HL-60 (cell line): ENCODE measurements around the gene LARP4B.
A peak's percentile ranks its signal among the peaks of the same experiment; 100 is the strongest.

Experiments used
- DNase-seq, 2 experiments: peaks; one replicate each; pipeline ENCODE4 v3.0.0-alpha.2; 2010 to 2020; ENCODE audit warnings: low read depth in 1 of 2, low spot score in 1 of 2
- H3K27ac ChIP-seq: fragments of 250-450 bp; sonication (Bioruptor Pico); replicated peaks from 2 replicates; pipeline ENCODE4 v1.5.1; 2020; ENCODE audit warnings: mild to moderate bottlenecking, moderate library complexity
- H3K27me3 ChIP-seq: fragments of 250-450 bp; sonication (Bioruptor Pico); 2 replicates; pipeline ENCODE4 v1.5.1; 2021; ENCODE audit warnings: mild to moderate bottlenecking, moderate library complexity; ENCODE audit not compliant: insufficient read depth, poor library complexity, severe bottlenecking
- H3K4me3 ChIP-seq: replicated peaks from 2 replicates; pipeline ENCODE4 v1.5.1; 2011; ENCODE audit warnings: mild to moderate bottlenecking, control low read depth, low read length; ENCODE audit not compliant: insufficient read depth
- CTCF ChIP-seq: IDR thresholded peaks from one replicate; pipeline ENCODE4 v1.5.1; 2011; ENCODE audit warnings: low read length, control low read depth, inconsistent platforms; ENCODE audit not compliant: insufficient read depth
- GABPA ChIP-seq: IDR thresholded peaks from 2 replicates; pipeline ENCODE4 v1.6.1; 2012; ENCODE audit warnings: low read depth
- POLR2AphosphoS5 ChIP-seq: IDR thresholded peaks from 2 replicates; pipeline ENCODE4 v1.6.1; 2012; ENCODE audit warnings: low read depth
- SPI1 ChIP-seq: IDR thresholded peaks from 2 replicates; pipeline ENCODE4 v1.6.1; 2012; ENCODE audit warnings: low read depth, mild to moderate bottlenecking, borderline replicate concordance
- TF ChIP-seq, protein P1 (sequence below): IDR thresholded peaks from 2 replicates; pipeline ENCODE4 v1.6.1; 2012; ENCODE audit warnings: low read depth; ENCODE audit not compliant: insufficient replicate concordance

Gene LARP4B

GRCh38 chr10:971613-972012 is 40.1 kb upstream of the LARP4B start:
- no peak overlapping the region for H3K4me3 ChIP-seq
- no peak for TF ChIP-seq SPI1
- DNase-seq: no peak
- no peaks in the 10 kb centered on the region for H3K27me3 ChIP-seq
- H3K27ac ChIP-seq: no peak overlapping the region

DNA sequence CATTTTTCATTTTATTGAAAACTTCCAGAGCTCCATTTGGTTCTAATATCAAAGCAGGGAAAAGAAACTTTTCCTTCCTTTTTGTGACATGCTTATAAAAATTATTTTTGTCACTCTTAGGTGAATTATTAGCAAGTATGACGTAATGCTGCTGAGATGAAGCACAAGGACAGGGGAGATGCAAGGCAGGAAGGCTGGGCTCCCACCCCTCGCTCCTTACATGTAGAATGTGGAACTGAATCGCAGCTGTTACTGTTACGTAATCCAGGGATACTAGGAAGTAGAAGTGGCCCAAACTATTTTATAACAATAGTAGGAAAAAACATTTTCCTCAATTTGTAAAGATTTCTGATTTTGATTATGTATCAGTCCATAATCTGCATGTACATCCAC is 39.6 kb upstream of the LARP4B start:
- DNase-seq: peak; percentile 18 to 55
- TF ChIP-seq POLR2AphosphoS5 (no peak), SPI1 (peak; percentile 28; the same call in 1 of the 2 replicates)
- H3K27me3 ChIP-seq: no peaks in the 10 kb centered on the region
- no peak overlapping the region for H3K4me3 ChIP-seq
- no peak overlapping the region for H3K27ac ChIP-seq

DNA sequence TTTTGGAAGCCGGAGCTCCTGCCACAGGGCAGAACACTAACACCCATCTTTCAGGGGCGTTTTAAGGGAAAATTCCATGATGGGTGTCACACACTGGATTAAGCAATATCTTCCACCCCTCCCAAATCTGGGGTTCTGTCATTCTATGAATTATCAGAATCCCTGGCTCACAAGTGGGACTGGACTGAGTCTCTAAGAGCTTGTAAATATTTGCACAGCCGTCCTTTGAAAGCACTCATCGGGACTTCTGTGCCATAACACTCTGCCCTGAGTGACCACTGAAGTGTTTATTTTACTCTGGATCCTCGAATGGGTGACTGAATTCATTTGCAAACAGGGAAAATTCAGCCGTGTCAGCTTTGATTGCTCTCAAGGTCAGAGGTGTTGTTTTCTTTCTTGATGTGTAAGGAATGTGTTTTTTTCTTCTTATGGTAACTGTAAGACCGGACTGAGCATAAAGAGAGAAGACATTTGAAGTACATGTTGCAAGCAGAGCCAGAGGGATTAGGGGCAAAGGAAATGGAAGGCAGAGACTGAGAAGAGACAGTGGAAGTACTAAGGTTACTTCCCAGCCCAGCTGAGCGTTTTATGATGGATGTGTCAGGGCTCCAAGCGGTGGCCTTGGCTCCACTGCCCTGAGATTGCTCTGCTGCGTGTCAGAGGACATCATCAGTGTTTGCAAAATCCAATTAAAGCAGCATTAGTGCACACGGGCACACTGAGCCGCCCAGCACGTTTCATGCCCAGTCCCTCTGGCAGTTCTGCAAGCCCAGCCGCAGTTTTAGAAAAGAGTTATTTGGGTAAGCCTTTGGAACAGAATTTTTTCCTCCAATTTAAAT is 39.0 kb upstream of the LARP4B start:
- TF ChIP-seq CTCF (no peak), SPI1 (no peak), POLR2AphosphoS5 (no peak), GABPA (no peak)
- TF ChIP-seq, protein P1, sequence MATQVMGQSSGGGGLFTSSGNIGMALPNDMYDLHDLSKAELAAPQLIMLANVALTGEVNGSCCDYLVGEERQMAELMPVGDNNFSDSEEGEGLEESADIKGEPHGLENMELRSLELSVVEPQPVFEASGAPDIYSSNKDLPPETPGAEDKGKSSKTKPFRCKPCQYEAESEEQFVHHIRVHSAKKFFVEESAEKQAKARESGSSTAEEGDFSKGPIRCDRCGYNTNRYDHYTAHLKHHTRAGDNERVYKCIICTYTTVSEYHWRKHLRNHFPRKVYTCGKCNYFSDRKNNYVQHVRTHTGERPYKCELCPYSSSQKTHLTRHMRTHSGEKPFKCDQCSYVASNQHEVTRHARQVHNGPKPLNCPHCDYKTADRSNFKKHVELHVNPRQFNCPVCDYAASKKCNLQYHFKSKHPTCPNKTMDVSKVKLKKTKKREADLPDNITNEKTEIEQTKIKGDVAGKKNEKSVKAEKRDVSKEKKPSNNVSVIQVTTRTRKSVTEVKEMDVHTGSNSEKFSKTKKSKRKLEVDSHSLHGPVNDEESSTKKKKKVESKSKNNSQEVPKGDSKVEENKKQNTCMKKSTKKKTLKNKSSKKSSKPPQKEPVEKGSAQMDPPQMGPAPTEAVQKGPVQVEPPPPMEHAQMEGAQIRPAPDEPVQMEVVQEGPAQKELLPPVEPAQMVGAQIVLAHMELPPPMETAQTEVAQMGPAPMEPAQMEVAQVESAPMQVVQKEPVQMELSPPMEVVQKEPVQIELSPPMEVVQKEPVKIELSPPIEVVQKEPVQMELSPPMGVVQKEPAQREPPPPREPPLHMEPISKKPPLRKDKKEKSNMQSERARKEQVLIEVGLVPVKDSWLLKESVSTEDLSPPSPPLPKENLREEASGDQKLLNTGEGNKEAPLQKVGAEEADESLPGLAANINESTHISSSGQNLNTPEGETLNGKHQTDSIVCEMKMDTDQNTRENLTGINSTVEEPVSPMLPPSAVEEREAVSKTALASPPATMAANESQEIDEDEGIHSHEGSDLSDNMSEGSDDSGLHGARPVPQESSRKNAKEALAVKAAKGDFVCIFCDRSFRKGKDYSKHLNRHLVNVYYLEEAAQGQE: no peak
- H3K27me3 ChIP-seq: no peaks in the 10 kb centered on the region
- H3K4me3 ChIP-seq: no peak overlapping the region
- no peak overlapping the region for H3K27ac ChIP-seq
- no peak for DNase-seq

DNA sequence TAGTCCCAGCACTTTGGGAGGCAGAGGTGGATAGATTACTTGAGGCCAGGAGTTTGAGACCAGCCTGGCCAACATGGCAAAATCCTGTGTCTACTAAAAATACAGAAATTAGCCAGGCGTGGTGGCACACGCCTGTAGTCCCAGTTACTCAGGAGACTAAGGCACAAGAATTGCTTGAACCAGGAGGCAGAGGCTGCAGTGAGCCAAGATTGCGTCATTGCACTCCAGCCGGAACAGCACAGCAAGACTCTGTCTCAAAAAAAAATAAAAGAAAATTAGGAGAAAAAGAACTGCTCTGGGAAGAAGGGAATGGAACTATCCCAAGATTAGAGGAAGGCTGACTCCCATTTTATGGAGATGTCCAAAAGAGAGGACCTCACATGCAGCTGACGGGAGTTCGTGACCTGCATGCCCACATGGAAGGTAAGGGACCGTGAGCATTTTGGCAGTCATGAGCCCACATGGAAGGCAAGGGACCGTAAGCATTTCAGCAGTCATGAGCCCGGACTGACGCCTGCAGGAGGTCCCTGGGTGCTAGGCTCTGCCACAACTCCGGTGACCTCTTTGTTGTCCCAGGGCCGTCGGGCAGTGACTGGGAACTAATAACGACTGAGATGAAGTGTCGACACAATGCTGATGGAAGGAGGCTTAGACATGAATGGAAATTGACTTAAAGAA is 38.1 kb upstream of the LARP4B start:
- Histone ChIP-seq H3K27ac (no peak overlapping the region), H3K27me3 (no peaks in the 10 kb centered on the region)

More for the DNA sequence above, 38.1 kb upstream of the LARP4B start:
- DNase-seq: no peak
- H3K4me3 ChIP-seq: no peak overlapping the region
- TF ChIP-seq SPI1 (no peak), CTCF (no peak), POLR2AphosphoS5 (no peak), GABPA (no peak)
- TF ChIP-seq, protein P1: no peak
